NCI-H1436 (cell line): ENCODE measurements around the gene KDELR3.

Experiments
- DNase-seq: peaks from one replicate; lab custom pipeline; 2025; lab: John Stamatoyannopoulos, UW

KDELR3 gene

GRCh38 chr22:38467904-38468442 lies at the start of gene KDELR3:
Gene KDELR3, plus strand, starts transcription at chr22:38468096. Its CDS starts 138 bp downstream, at chr22:38468234.
- DNase-seq = no peak

DNA sequence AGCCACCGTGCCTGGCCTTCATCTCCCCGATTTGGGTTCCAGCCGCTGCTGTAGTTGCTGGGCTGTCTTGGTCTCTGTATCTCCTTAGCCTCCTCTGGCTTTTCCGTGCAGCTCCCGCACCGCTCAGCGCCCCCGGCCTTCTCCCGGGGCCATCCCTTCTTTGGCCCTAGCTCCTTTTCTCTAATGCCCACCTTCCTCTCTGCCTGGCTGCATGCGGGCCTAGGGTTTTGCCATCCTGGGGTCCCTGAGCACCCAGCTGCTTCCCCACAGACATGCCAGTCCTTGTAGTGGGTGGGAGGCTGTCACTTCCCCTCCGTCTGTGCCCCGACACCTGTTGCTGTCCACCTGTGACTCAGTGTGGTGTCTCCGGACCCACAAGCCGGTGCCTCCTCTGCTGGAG lies 49.3 kb upstream of the KDELR3 start:
- DNase-seq = no peak

DNA sequence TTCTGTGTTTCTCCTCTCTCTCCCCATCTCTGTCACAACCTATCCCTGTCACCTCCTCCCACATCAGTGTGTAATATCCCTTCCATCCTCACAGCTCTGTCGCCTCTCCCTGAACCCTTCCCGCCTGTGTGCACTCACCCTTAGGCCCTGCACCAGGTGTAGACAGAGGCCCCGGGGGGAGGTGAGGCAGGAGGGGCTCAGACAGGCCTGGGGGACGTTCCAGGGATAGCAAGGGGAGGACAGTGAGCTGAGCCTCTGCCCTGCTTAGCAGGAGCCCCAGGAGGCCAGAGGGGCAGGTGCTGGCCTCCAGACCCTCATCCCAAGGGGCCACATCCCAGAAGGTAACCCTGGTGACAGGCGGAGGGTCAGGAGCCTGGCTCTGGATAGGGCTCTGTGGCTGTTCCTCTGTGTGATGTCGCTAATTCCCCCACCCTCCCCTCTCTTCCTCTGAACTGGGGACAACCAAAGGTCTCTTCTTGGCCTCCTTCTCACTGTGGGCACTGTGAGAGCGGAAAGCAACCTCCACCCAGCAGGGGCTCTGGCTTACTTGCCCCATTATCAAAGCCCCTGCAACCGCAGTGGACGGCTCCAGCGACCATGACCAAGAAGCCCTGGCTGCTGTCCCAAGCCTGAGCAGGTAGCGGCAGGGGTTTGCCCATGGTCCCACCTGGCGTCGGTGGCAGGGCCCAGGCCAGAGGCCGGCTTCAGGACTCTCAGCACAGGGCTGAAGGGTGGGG lies 48.6 kb upstream of the KDELR3 start:
- DNase-seq = no peak

DNA sequence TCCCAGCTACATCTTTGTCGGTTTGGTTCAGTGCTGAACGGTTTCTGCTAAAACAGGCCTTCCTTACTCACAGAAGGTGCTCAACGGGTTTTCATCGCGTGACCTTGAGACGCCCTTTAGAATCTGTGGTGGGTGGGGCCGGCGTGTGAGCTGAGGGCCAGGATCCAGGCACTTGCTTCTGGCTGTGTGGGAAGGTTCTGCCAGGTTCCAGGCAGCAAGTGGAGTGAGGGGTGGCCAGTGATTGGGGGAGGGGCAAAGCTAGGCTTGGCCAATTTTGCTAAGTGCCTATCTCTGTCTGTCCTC lies 48.1 kb upstream of the KDELR3 start:
- DNase-seq = no peak

GRCh38 chr22:38420734-38421133 lies 47.2 kb upstream of the KDELR3 start:
- DNase-seq = no peak

DNA sequence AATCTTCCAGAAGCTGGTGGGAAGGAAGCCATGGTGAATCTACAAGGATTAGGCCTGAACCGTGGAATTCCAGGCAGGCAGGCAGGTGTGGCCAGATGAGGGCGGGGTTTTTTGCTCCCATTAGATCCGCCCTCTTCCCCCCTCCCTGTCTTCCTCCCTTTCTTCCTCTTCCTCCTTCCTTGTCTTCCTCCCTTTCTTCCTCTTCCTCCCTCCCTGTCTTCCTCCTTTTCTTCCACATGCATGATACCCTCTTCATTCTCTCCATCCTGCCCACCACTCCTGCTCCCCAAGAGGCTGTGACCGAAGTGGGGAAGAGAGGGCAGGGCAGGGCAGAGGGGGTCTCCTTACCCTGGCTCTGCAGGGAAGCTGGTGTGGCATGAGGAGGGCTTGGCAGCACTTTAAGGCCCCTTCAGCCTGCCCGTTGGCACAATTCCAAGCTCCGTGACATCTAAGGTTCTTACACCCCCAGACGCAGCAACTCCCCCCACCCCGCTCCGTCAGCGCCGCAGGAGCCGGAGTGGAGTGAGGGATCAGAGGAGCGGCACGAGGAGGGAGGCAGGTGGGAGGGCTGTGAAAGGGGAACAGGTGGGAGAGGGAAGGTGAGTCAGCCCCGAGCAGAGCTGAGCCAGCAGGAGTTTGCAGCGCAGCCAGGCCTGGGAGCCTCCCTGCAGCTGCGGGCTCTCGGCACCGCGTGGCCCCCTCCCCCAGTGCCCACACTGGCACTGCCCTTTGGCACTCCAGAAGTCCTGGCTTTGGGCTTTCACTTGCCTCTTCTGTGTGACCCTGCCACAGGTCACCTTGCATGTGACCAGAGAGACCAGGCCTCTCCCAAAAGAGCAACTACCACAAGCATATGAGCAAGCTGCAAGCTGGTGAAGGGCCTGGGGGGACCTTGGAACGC lies 45.0 kb upstream of the KDELR3 start:
- no peak for DNase-seq

DNA sequence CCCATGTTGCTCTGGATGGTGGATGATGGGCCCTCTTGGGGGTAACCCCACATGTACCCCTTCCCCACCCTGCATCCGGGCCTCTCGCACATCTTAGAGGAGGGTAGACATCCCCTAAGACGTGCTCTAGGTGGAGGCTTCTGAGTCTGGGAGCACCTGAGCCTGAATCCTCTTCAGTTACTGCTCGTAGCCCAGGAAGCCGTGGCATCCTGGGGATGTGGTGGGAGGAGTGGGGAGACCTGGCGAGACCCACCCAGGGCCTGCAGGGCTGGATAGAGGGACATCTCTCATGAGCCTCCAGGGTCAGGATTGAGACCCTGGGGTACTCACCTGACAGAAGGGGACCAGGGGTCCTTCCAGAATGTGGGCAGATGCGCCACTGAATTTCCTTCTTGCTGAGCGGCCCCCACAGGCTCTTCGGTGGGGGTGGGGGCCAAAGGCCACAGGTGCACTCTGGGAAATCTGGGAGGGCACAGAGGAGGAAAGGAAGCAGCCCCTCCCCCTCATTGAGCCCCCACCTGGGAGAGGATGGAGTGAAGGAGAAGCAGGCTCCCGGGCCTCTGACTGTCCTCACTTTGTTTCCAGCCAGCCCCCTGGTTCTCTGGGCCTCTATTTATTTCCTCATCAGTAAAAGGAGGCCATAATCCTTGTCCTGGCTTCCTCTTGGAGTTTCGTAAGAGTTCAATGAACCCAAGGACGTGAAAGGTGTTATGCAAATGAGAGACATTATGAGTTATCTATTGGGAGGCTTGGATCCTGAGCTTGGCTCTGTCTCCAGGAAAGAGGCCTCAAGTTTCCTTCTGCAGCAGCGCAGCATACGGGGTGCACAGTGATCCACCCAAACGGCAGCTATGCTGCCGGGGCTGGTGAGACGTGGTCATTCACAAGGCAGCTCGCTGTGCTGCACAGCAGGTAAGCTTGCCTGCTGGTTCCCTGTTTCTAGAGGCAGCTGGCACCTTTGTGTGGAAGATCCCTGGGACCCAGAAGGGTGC lies 44.1 kb upstream of the KDELR3 start:
- no peak for DNase-seq

DNA sequence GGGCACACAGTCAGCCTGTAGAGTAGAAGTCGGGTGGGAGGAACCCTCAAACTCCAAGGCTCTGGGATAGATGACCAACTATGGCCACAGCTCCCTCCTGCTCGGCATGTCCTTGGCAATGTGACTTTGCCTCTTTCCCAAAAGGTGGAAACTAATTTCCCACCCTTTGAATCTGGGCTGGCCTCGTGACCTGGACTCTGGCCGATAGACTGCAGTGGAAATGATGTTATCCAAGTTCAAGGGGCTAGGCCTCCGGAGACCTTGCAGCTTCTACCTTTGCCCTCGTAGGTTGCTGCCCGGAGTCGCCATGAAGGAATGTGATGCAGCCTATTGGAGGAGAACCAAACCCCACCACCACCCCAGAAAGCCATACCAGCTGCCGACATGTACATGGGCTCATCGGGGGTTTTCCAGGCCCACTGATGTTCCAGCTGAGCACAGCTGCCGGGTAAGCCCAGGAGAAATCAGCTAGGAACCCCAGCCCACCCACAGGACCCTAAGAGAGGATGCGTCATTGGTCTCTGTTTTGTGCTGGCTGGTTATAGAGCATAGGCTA lies 43.3 kb upstream of the KDELR3 start:
- DNase-seq = no peak

- no peak for DNase-seq
These were observed 41.3 kb upstream of the KDELR3 start for GRCh38 chr22:38426628-38427027.

GRCh38 chr22:38427465-38427864 lies 40.4 kb upstream of the KDELR3 start:
- no peak for DNase-seq

DNA sequence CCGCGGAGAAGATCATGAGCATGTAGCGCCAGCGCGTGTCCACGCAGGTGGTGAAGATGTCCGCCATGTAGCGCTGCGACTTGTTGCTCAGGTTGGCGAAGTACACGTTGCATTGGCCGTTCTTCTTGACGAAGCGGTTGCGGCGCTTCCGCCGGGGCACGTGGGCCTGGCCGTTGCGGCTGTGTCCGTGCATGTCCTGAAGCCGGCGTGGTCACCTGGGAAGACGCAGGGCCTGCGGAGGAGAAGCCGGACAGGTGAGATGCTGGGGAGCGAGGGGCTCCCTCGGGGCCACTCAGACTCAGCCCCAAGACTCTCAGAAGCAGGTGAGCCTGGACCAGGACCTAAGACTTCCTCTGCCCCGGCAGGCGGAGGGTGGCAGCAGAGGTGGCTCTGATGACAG lies 40.0 kb upstream of the KDELR3 start:
- no peak for DNase-seq

DNA sequence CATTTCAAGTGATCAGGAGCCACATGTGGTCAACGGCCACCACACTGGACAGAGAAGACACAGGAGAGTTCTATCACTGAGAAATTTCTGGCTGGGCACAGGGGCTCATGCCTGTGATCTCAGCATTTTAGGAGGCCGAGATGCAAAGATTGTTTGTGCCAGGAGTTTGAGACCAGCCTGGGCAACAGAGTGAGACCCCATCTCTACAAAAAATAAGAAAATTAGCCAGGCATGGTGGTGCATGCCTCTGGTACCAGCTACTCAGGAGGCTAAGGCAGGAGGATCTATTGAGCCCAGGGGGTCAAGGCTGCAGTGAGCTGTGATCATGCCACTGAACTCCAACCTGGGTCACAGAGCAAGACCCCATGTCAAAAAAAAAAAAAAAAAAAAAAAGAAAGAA lies 39.2 kb upstream of the KDELR3 start:
- DNase-seq = no peak

- peak; percentile 42 for DNase-seq
These were observed 38.3 kb upstream of the KDELR3 start for GRCh38 chr22:38429499-38430068.

- no peak for DNase-seq
These were observed 36.5 kb upstream of the KDELR3 start for GRCh38 chr22:38431266-38432010.

DNA sequence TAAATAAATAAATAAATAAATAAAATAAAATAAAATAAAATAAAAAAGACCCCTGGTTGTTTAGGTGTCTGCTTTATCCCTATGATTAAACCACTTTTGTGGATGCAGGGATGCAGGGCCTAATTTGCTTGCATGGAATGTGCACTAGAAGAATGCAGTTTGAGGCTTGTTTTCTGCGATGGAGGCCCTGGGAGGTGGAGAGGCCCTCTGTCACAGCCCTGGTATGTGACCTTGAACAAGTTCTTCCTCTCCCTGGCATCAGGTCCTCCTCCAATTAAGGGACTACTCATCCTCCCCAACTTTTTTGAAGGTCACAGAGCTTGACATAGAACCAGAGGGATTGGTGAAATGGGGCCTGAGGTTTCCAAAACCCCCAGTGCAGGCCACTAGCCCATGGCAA lies 35.6 kb upstream of the KDELR3 start:
- DNase-seq = no peak

- DNase-seq = no peak
These were observed 34.0 kb upstream of the KDELR3 start for GRCh38 chr22:38433871-38434270.

DNA sequence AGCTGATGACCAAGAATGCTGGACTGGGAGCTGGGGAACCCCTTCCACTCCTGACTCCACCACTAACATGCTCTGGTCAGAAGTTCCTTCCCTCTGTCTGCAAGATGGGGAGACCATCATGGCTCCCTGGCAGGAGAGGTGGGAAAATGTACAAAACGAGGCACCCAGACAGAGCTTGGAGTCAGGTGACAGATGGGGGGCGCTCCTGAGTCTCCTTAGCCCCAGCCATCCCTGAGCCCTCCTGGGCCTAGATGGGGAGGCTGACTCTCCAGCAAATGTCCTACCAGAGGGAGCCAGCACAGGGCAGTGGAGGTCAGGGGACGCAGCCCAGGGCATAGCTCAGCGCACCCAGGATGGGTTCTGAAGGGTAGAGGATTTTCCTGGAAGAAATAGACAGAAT lies 32.9 kb upstream of the KDELR3 start:
- no peak for DNase-seq

- DNase-seq = no peak
These were observed 31.9 kb upstream of the KDELR3 start for GRCh38 chr22:38435965-38436364.

- no peak for DNase-seq
These were observed 31.1 kb upstream of the KDELR3 start for GRCh38 chr22:38436629-38437395.

- no peak for DNase-seq
These were observed 30.5 kb upstream of the KDELR3 start for GRCh38 chr22:38437416-38437815.
